Epithelial cell of proximal tubule (primary cell): Measurements from ENCODE around the gene PABPC1L. TPM values are rescaled to one million over a fixed set of nuclear protein-coding genes. Genes with fewer than 3 reads are reported as not detected.

Source experiments
- DNase-seq: peaks from one replicate; pipeline ENCODE4 v3.0.0-alpha.2; 2011; ENCODE audit warnings: low read depth
- H3K4me3 ChIP-seq: 2 replicates; pipeline ENCODE4 v1.5.1; 2011; ENCODE audit warnings: low read depth, mild to moderate bottlenecking, low read length
- CTCF ChIP-seq: conservative IDR thresholded peaks from 2 replicates; pipeline ENCODE4 v1.5.1; 2012; ENCODE audit warnings: low read depth, mild to moderate bottlenecking, low read length
- total RNA-seq: library from RNA; depleted of rRNA; stranded (reverse); fragments of >200 nt; gene quantifications from 2 replicates; pipeline ENCODE4 v1.2.3, GENCODE V29; 2015

Gene PABPC1L
- total RNA-seq, 1 donor from 2014 or later = 9.2 TPM

GRCh38 chr20:44888226-44889103 lies 21.4 kb upstream of the PABPC1L start:
- TF ChIP-seq CTCF = peak; percentile 31
- H3K4me3 ChIP-seq = no peak overlapping the region
- DNase-seq = no peak

DNA sequence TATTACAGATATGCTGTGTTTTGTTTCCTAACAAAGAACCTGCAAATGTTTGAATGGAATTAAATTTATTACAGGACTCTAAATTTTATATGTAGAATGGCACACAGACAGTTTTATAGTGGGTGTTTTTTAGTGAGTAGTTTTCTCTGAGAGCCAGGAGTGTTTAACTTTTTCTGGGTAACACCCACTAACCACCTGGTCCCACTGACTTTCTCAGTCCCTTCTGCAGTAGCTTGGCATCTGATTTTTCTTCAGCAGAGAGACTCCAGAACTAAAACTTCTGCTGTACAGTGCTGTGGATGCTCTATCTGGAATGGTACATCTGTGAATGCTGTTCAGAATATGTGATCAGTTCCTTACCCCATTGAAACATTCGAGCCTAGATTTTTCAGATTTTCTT lies 18.0 kb upstream of the PABPC1L start:
- no peak overlapping the region for H3K4me3 ChIP-seq
- no peak for DNase-seq

DNA sequence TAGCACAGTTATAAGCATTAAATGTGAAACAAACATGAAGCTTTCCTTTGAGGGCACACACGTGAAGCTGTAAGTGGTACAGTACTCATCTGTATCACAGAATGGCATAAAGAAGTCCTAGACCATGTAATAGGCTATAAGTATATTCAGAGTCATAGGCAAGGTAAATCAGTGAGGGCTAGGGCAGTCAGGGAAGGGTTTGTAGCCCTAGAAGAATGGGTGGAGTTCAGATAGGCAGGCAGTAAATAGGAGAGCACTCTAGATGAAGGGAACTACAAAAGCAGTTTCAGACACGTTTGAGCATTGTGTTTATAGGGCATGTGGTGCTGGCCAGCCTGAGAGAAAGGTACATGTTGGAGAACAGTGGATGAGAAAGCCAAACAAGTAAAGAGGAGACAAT lies 14.9 kb upstream of the PABPC1L start:
- H3K4me3 ChIP-seq = no peak overlapping the region
- no peak for TF ChIP-seq CTCF
- DNase-seq = no peak

More for the DNA sequence above, 18.0 kb upstream of the PABPC1L start:
- no peak for TF ChIP-seq CTCF

GRCh38 chr20:44896583-44896982 lies 13.3 kb upstream of the PABPC1L start:
- no peak overlapping the region for H3K4me3 ChIP-seq
- no peak for DNase-seq
- no peak for TF ChIP-seq CTCF

DNA sequence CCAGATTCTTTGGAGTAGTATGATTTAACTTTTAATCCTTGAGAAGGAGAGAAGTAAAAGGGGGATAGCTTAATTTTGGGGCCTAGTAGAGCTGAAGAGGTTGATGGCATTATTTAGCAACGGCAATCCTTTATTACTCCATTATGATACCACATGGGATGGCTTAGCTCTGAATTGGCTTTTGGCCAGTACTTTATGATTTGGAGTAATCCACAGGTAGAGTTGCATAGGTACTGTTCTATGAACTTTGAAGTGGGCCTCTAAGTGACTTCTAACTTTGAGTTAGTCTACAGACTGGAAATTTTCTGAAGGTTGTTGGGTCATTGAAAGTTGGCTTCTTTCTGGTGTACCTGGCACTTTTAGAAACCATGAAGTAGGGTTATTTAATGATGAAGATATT lies 12.7 kb upstream of the PABPC1L start:
- DNase-seq = no peak
- TF ChIP-seq CTCF = no peak
- no peak overlapping the region for H3K4me3 ChIP-seq

DNA sequence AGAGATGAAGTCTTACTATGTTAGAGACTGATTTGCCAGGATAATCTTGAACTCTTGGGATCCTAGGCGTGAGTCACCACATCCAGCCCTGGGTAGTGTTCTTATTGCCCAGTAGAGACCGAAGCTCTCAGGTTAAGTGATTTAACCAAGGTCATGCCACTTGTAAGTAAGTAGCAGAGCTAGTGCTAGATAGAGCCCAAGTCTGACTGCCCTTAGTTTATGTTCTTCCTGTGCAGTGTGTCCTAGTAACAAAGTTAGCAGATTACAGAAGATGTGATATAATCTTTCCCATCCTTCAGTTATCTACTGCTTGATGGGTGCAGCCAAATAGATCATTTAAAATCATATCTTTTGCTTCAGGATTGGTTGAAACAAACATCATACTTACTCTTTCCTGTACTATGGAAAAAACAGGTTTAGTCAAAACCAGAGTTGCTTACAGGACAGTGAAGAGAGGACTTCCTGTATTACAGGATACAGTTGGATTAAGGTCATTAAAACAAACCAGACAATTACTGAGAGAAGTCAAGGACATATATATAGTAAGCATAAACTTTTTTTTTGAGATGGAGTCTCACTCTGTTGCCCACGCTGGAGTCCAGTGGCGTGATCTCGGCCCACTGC lies 9.5 kb upstream of the PABPC1L start:
- TF ChIP-seq CTCF = no peak
- H3K4me3 ChIP-seq = no peak overlapping the region
- no peak for DNase-seq

DNA sequence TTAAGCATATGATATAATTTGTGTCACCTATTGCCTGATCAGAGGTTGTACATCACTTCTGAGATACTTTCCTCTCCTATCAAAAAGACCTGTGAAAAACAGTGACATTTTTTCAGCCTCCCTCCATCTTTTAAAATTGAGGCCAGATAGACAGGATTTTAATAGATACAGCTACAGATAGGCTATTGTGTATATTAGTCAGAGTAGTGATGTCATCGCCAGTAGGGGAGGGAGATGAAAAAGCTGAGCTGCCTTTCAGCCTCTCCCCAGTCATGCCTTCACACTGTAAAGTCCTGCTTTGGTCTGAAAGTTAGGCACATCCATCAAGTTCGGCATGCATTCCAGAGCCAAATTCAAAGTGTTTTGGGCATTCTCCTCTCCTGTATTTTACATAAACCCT lies 7.9 kb upstream of the PABPC1L start:
- no peak for DNase-seq
- no peak for TF ChIP-seq CTCF
- H3K4me3 ChIP-seq = no peak overlapping the region
